Frontal cortex (tissue), 4 donors: ENCODE results near the gene PTH2. TPM values are rescaled to one million over a fixed set of nuclear protein-coding genes. Genes with fewer than 3 reads are reported as not detected.
"Not testable (repeated sequence)": the region's sequence is repeated elsewhere in the genome, so short reads cannot be mapped to it uniquely, and the experiment has no call there.

Experiments
- DNase-seq, 2 donors: peaks; one replicate each; pipeline ENCODE4 v3.0.0; 2012; ENCODE audit warnings: low spot score in 2 of 2
- FAIRE-seq: peaks from 2 replicates; lab custom pipeline; 2012; peaks lifted over from hg19 to GRCh38; lab: Jason Lieb, UNC
- total RNA-seq: library from RNA; depleted of rRNA; stranded (reverse); fragments of >200 nt; gene quantifications from one replicate; pipeline ENCODE4 v1.2.3, GENCODE V29; 2014
- donor health status: control.
- donor health status: control.
- donor health status: control.

Gene PTH2
- total RNA-seq, 1 donor from 2014 or later, result not detected

GRCh38 chr19:49450405-49450804, 27.2 kb upstream of the PTH2 start:
- FAIRE-seq (no peak), DNase-seq (no peak)

GRCh38 chr19:49448432-49448786, 25.2 kb upstream of the PTH2 start:
- FAIRE-seq, result no peak
- DNase-seq, result no peak

- no peak for FAIRE-seq
- DNase-seq, result no peak
Measured at GRCh38 chr19:49447485-49448431, 24.5 kb upstream of the PTH2 start.

- no peak for DNase-seq
- no peak for FAIRE-seq
Measured at GRCh38 chr19:49445997-49446396, 22.8 kb upstream of the PTH2 start.

GRCh38 chr19:49444100-49444700, 21.0 kb upstream of the PTH2 start:
- not testable (repeated sequence) for DNase-seq, FAIRE-seq

GRCh38 chr19:49443366-49444099, 20.3 kb upstream of the PTH2 start:
- FAIRE-seq (no peak), DNase-seq (peak; percentile 90 to 94)

- DNase-seq (peak; percentile 64 to 76), FAIRE-seq (no peak)
Measured at GRCh38 chr19:49442771-49443365, 19.6 kb upstream of the PTH2 start.

GRCh38 chr19:49442354-49442753, 19.1 kb upstream of the PTH2 start:
- DNase-seq, result no peak
- no peak for FAIRE-seq

GRCh38 chr19:49441960-49442350, 18.7 kb upstream of the PTH2 start:
- FAIRE-seq (no peak), DNase-seq (no peak)

GRCh38 chr19:49441210-49441959, 18.1 kb upstream of the PTH2 start, which contains the start of gene SLC17A7:
Gene SLC17A7 (minus strand): TSS chr19:49441527. CDS start chr19:49441379, 148 bp downstream.
- no peak for FAIRE-seq

GRCh38 chr19:49440439-49441209, 17.4 kb upstream of the PTH2 start:
- DNase-seq, result no peak
- FAIRE-seq, result no peak

More at GRCh38 chr19:49441210-49441959, 18.1 kb upstream of the PTH2 start, which contains the start of gene SLC17A7:
- no peak for DNase-seq

- FAIRE-seq (no peak), DNase-seq (no peak)
Measured at GRCh38 chr19:49439836-49440235, 16.6 kb upstream of the PTH2 start.

GRCh38 chr19:49438261-49438660, 15.0 kb upstream of the PTH2 start:
- DNase-seq (no peak), FAIRE-seq (no peak)

GRCh38 chr19:49437231-49437630, 14.0 kb upstream of the PTH2 start:
- no peak for FAIRE-seq
- DNase-seq, result no peak

GRCh38 chr19:49436381-49437017, 13.3 kb upstream of the PTH2 start:
- FAIRE-seq, result no peak

GRCh38 chr19:49435670-49436069, 12.4 kb upstream of the PTH2 start:
- DNase-seq (no peak), FAIRE-seq (no peak)

More at GRCh38 chr19:49436381-49437017, 13.3 kb upstream of the PTH2 start:
- DNase-seq, result no peak

GRCh38 chr19:49434907-49435583, 11.8 kb upstream of the PTH2 start:
- DNase-seq (no peak), FAIRE-seq (no peak)
